GM08714 (cell line): ENCODE data around the gene RNPEPL1.
"Not testable (repeated sequence)": the region's sequence is repeated elsewhere in the genome, so short reads cannot be mapped to it uniquely, and the experiment has no call there.

Experiments used
- H3K4me3 ChIP-seq: fragments of 200-500 bp; sonication (Bioruptor generic); 2 replicates; pipeline ENCODE4 v1.5.1; 2014; ENCODE audit warnings: mild to moderate bottlenecking, low read length, inconsistent platforms
- ZNF274 ChIP-seq: IDR thresholded peaks from 2 replicates; pipeline ENCODE4 v1.6.1; 2012; ENCODE audit warnings: mild to moderate bottlenecking, low read depth, low read length

The RNPEPL1 gene

DNA sequence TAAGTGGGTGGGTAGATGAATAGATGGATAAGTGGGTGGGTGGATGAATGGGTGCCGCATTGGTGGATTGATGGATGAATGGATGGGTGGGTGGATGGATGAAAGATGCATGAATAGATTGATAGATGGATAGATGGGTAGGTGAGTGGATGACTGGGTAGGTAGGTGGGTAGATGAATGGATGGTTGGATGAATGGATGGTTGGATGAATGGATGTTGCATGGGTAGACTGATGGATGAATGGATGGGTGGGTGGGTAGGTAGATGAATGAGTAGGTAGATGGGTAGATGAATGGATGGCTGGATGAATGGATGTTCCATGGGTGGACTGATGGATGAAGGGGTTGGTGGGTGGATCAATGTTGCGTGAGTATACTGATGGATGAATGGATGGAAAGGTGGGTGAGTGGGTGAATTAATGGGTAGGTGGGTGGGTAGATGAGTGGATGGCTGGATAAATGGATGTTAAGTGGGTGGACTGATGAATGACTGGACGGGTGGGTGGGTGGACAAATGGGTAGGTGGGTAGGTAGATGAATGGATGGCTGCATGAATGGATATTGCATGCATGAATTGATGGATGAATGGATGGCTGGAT is 41.0 kb upstream of the RNPEPL1 start:
- no peak overlapping the region for H3K4me3 ChIP-seq
- TF ChIP-seq ZNF274 = no peak

GRCh38 chr2:240528406-240529040 is 39.8 kb upstream of the RNPEPL1 start:
- TF ChIP-seq ZNF274 = no peak
- H3K4me3 ChIP-seq = no peak overlapping the region

- no peak overlapping the region for H3K4me3 ChIP-seq
- TF ChIP-seq ZNF274 = no peak
These were observed 38.8 kb upstream of the RNPEPL1 start for GRCh38 chr2:240529344-240529999.

- no peak for TF ChIP-seq ZNF274
- no peak overlapping the region for H3K4me3 ChIP-seq
These were observed 38.1 kb upstream of the RNPEPL1 start for GRCh38 chr2:240530181-240530580.

DNA sequence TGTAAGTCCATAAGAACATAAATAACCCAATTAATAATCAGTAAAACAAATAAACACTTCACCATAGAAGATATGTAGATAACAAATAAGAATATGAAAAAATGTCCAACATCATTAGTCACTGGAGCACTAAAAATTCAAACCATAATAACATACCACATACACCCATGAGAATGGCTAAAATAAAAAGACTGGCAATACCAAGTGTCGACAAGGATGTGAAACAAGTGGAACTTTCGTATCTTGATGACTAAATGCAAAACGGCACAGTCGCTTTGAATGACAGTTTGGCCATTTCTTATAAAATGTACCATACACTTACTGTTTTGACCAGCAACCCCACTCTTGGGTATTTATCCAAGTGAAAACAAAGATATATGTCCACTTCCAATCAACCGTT is 37.2 kb upstream of the RNPEPL1 start:
- TF ChIP-seq ZNF274 = no peak
- no peak overlapping the region for H3K4me3 ChIP-seq

DNA sequence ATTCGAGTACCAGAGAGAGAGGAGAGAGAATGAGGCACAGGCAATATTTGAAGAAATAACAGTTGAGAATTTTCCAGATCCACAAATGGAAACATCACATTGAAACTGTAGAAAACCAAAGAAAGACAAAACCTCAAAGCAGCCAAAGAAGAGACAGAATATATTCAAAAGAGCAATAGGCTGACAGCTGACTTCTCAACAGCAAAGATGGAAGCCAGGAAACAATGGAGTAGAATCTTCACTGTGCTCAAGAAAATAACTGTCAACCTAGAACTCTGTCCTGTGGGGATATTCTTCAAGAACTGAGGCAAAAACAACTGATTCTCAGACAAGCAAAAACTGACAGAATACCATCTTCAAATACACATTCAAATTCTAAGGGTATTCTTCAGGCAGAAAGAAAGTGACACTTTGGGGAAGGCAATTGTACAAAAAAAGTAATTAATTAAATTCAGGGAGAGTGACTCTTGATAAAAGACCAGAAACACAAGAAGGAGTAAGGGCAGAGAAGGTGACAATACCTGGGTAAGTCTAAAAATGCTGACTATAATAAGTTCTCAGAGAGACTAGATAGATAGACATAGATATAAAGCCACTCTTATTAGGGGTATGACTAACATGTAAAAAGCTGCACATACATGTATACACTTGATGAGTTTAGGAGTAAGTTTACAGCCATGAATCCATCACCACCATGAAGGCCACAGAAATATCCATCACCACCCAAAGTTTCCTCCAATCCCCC is 36.1 kb upstream of the RNPEPL1 start:
- no peak overlapping the region for H3K4me3 ChIP-seq
- no peak for TF ChIP-seq ZNF274

GRCh38 chr2:240538031-240538780 is 30.1 kb upstream of the RNPEPL1 start:
- TF ChIP-seq ZNF274 = no peak
- H3K4me3 ChIP-seq = no peak overlapping the region

- not testable (repeated sequence) for H3K4me3 ChIP-seq
These were observed 29.2 kb upstream of the RNPEPL1 start for GRCh38 chr2:240539101-240539500.

- no peak overlapping the region for H3K4me3 ChIP-seq
- TF ChIP-seq ZNF274 = no peak
These were observed 28.4 kb upstream of the RNPEPL1 start for GRCh38 chr2:240539906-240540305.

DNA sequence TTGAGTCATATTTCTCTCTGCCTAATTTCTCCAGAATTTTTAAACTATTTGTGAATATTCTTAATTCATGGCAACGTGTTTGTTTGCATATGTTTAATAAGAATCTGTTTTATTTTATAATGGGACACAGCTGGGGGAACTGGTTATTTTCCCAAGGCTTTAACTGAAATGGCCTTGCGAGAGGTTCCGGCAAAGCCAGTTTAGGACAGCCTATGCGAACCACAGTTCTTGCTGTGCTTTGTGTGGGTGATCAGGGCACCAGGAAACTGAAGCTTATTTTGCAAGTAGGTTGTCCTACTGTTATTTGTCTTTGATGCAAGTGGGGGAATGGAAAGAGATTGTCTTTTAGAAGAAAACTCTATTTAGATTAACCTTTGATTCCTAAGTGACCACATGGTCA is 17.0 kb upstream of the RNPEPL1 start:
- no peak for TF ChIP-seq ZNF274

GRCh38 chr2:240551811-240552210 is 16.5 kb upstream of the RNPEPL1 start:
- no peak for TF ChIP-seq ZNF274

More for the DNA sequence above, 17.0 kb upstream of the RNPEPL1 start:
- H3K4me3 ChIP-seq = no peak overlapping the region

DNA sequence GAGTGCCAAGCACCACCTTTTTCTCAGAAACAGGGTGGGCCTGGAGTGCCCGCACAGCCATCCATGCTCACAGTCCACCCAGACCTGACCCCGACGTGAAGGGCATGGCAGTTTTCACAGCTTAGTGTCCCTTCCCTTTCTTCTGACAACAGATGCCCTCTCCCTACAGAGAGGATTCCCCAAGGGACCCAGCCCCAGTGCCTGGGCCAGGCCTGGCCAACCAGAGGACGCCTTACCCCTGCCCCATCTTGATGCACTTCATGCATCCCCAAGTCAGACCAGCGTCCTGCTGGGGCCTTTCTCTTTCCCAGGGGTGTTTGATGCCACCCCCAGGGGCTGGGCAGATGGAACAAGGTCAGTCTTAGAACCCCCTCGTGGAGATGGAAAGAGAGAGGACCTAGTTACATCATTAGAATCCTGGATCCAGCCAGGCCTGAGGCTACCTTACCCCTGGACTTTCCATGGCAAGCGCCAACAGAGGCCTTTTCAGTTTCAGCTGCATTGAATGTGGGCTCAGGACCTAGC is 14.3 kb upstream of the RNPEPL1 start:
- TF ChIP-seq ZNF274 = no peak
- H3K4me3 ChIP-seq = no peak overlapping the region

More at GRCh38 chr2:240551811-240552210, 16.5 kb upstream of the RNPEPL1 start:
- H3K4me3 ChIP-seq = no peak overlapping the region

- no peak overlapping the region for H3K4me3 ChIP-seq
- TF ChIP-seq ZNF274 = no peak
These were observed 13.4 kb upstream of the RNPEPL1 start for GRCh38 chr2:240554767-240555493.
